OCI-LY3 (cell line): ENCODE data around the gene TH.

Experiments used
- CTCF ChIP-seq: fragments of 200-600, 300-600 bp; sonication (generic); IDR thresholded peaks from 2 replicates; pipeline ENCODE4 v1.5.1; 2014; ENCODE audit warnings: antibody characterized with exemption, low read length, low read depth
- EZH2phosphoT487 ChIP-seq: fragments of 200-600 bp; shearing (Covaris generic); IDR thresholded peaks from 2 replicates; pipeline ENCODE4 v1.6.1; 2018; ENCODE audit warnings: antibody characterized with exemption, mixed run types, low read depth

GRCh38 chr11:2195756-2196088, 24.1 kb upstream of the TH start:
- no peak for TF ChIP-seq CTCF
- no peak for TF ChIP-seq EZH2phosphoT487
